ENCODE data around the gene ARHGAP42. TPM values are rescaled to one million over a fixed set of nuclear protein-coding genes. Genes with fewer than 3 reads are reported as not detected.
A peak's percentile ranks its signal among the peaks of the same experiment; 100 is the strongest.

ARHGAP42 gene
- total RNA-seq, 1 experiment from 2014 or later, result 8.3 TPM

DNA sequence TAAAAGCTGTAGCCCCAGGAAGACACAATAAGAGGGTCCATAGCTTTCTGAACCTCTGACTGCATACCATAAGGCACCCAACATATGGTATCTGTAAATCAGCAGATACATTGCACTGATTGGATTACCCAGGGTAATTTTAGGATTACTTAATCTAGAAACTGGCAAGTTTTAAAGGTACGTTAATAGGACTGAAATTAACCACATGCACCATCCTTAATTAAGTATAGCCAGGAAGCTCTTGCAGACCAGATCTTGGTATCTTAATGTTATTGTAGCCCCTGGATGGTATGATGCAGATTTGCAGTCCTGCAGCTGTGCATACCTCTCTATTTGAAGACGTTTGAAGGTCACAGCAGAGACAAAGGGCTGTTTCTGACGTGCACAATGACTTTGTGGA, 72.8 kb downstream of the ARHGAP42 start:
- no peak for DNase-seq (ENCODE audit: low spot score)

GRCh38 chr11:100760744-100761143, 73.7 kb downstream of the ARHGAP42 start:
- DNase-seq (ENCODE audit: low spot score), result no peak

DNA sequence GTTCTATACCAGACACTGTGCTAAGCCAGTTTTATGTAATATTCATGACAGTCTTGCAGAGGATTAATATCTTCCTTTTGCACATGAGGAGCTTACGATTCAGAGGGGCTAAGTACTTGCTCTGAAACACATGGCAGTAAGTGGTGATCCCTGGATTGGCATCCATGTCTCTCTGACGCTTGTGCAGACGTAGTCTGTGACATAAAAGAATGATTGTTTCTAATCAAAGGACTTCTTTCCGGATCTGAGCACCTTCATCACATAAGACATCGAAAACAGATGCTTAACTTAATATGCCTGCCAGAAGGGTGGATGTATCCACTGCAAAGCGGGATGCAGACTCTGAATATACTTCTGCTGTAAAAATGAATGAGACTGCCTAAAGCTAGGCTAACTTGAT, 74.8 kb downstream of the ARHGAP42 start:
- DNase-seq (ENCODE audit: low spot score), result no peak

GRCh38 chr11:100766764-100767163, 79.7 kb downstream of the ARHGAP42 start:
- DNase-seq (ENCODE audit: low spot score), result no peak

- DNase-seq (ENCODE audit: low spot score), result no peak
These were observed 82.1 kb downstream of the ARHGAP42 start for GRCh38 chr11:100769165-100769564.

DNA sequence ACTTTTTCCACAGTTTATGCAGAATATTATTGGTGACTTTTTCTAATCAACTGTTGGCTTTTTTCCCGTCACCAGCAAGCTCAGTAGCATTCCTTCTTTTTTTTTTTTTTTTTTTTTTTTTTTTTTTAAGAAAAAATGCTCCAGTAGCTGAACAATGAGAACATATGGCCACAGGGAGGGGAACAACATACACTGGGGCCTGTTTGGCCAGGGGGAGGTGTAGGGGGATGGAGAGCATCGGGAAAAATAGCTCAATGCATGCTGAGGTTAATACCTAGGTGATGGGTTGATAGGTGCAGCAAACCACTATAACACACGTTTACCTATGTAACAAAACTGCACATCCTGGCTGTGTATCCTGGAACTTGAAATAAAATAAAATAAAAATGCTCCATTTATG, 82.5 kb downstream of the ARHGAP42 start:
- no peak for DNase-seq (ENCODE audit: low spot score)

DNA sequence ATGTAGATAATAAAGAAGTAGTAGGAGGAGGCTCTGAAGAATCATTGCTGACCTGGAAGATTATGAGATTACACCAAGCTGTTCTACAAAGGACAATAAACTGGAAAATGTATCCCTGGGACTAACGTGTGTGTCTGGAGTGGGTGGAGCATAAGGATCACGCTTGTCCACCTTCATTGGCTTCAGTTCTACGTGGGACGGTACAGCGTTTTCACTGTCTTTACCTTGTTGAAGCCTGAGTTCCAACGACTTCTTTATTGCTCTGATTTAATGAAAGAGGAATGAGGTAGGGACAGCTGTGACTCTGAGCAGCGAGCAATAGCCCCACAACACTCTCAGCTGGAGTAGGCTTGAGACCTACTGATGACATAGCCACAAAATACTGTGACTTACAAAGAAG, 87.0 kb downstream of the ARHGAP42 start:
- DNase-seq (ENCODE audit: low spot score), result no peak

- DNase-seq (ENCODE audit: low spot score), result no peak
These were observed 87.8 kb downstream of the ARHGAP42 start for GRCh38 chr11:100774859-100775258.

GRCh38 chr11:100776212-100776896, 89.3 kb downstream of the ARHGAP42 start:
- DNase-seq (ENCODE audit: low spot score), result peak; percentile 52

DNA sequence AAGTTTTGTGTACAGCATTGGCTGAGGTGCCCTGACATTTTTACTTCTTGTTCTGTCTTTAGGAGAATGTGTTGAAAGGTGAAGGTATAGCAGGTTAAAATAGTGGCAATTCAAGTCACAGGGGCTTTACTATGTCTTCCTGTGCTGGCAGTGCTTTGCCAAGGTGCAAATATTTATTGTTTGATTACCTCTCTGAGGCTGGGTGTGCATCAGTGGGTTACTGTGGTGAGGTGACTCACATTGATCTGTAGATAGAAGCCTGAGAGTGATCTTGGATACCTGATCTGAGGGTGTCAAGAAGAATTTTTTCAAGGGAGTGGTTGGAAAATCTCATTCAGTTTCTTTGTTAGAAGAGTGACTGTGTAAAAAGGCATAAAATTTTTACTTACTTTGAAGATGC, 90.0 kb downstream of the ARHGAP42 start:
- peak; percentile 21 for DNase-seq (ENCODE audit: low spot score)

GRCh38 chr11:100777736-100778135, 90.6 kb downstream of the ARHGAP42 start:
- DNase-seq (ENCODE audit: low spot score), result no peak

GRCh38 chr11:100778166-100778785, 91.2 kb downstream of the ARHGAP42 start:
- DNase-seq (ENCODE audit: low spot score), result peak; percentile 6

DNA sequence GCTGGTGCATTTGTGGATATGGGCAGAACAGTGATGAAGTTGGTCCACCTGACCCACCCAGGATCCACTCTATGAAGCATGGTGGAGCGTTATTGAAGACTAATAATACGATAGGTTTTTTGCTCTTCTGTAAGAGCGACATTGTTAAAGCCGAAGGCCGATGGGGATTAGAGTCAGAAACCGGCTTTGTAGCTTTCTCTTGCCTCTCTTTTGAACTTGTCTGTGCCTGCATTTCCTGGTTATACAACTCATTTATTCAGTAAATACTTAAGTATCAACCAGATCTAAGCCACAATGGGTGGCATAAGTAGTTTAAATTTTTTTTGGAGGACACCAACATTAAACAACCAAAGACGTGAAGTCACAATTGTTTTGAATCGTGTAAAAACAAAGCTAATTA, 93.4 kb downstream of the ARHGAP42 start:
- no peak for DNase-seq (ENCODE audit: low spot score)

GRCh38 chr11:100785148-100785983, 98.3 kb downstream of the ARHGAP42 start:
- DNase-seq (ENCODE audit: low spot score), result no peak

- no peak for DNase-seq (ENCODE audit: low spot score)
These were observed 101.6 kb downstream of the ARHGAP42 start for GRCh38 chr11:100788561-100789295.

DNA sequence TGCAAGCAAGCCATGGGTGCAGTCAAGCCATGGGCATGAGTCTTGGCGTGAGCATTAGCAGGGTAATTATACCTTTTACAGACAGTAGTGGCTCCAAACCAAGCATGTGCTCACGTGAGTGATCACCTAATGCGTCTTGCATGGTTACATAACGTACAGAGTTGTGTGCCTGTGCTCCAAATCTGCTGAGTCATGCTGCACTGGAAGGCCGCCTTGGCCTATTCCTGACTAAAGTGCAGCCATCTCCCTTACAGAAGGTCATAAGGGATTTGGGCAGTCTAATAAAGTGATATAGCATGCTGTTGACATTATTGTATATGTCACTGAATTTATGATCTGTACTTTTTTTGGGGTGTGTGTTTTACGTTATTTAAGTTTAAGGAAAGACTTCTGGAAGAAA, 102.4 kb downstream of the ARHGAP42 start:
- no peak for DNase-seq (ENCODE audit: low spot score)

GRCh38 chr11:100790073-100790472, 103.0 kb downstream of the ARHGAP42 start:
- DNase-seq (ENCODE audit: low spot score), result no peak

DNA sequence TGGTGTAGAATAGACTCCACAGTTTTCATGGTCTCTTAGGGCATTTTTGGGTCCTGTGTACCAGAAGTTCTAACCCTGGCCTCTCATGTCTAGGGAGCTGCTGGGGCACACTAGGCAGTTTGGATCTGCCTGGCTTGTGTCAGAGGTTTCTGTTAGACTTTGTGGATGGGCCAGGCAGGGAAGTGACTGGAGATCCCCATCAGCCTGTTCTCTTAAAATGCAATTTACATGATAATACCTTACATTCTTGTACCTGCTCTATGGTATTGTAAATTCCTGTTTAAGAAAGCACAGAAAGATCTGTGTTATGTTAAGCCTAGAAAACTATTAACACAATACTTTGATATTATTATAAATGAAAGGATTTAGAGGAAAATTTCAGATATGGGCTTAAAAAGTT, 104.0 kb downstream of the ARHGAP42 start:
- DNase-seq (ENCODE audit: low spot score), result no peak

GRCh38 chr11:100791860-100792259, 104.8 kb downstream of the ARHGAP42 start:
- no peak for DNase-seq (ENCODE audit: low spot score)

GRCh38 chr11:100793525-100793924, 106.4 kb downstream of the ARHGAP42 start:
- no peak for DNase-seq (ENCODE audit: low spot score)

GRCh38 chr11:100794446-100794845, 107.4 kb downstream of the ARHGAP42 start:
- no peak for DNase-seq (ENCODE audit: low spot score)

GRCh38 chr11:100799445-100799844, 112.4 kb downstream of the ARHGAP42 start:
- no peak for DNase-seq (ENCODE audit: low spot score)

Data from H4 (cell line).